Muscle layer of colon (tissue), 2 donors: ENCODE measurements around the gene CPPED1.

Experiments used
- H3K27ac ChIP-seq: one replicate; pipeline ENCODE4 v1.7.0; 2013; ENCODE audit warnings: low read depth, mild to moderate bottlenecking, low read length, moderate library complexity
- H3K27me3 ChIP-seq, 2 donors: one replicate each; pipeline ENCODE4 v1.7.0; 2013; ENCODE audit warnings: low read length in 2 of 2, mild to moderate bottlenecking in 2 of 2; ENCODE audit not compliant: insufficient read depth in 2 of 2, control insufficient read depth in 1 of 2
- H3K36me3 ChIP-seq: one replicate; pipeline ENCODE4 v1.7.0; 2013; ENCODE audit warnings: mild to moderate bottlenecking, low read length; ENCODE audit not compliant: insufficient read depth
- H3K4me1 ChIP-seq: one replicate; pipeline ENCODE4 v1.7.0; 2013; ENCODE audit warnings: mild to moderate bottlenecking, low read length; ENCODE audit not compliant: insufficient read depth
- H3K4me3 ChIP-seq, 2 donors: one replicate each; pipeline ENCODE4 v1.7.0; 2013; ENCODE audit warnings: low read length in 2 of 2, low read depth in 1 of 2, mild to moderate bottlenecking in 1 of 2, moderate library complexity in 1 of 2
- H3K9ac ChIP-seq: one replicate; pipeline ENCODE4 v1.7.0; 2013; ENCODE audit warnings: low read length
- H3K9me3 ChIP-seq: one replicate; pipeline ENCODE4 v1.7.0; 2013; ENCODE audit warnings: mild to moderate bottlenecking, low read length
- donor health status: abdominal sarcoma.
- donor health status: Adenocarcinoma of cecum.

Gene CPPED1

GRCh38 chr16:12627394-12627793, 176.3 kb downstream of the CPPED1 start:
- Histone ChIP-seq H3K9me3 (no peaks in the 10 kb centered on the region), H3K27ac (no peak overlapping the region), H3K27me3 (no peaks in the 10 kb centered on the region), H3K36me3 (no peaks in the 10 kb centered on the region), H3K4me3 (no peak overlapping the region), H3K9ac (no peak overlapping the region), H3K4me1 (no peaks in the 10 kb centered on the region)

GRCh38 chr16:12626411-12626810, 177.3 kb downstream of the CPPED1 start:
- Histone ChIP-seq H3K36me3 (no peaks in the 10 kb centered on the region), H3K9ac (no peak overlapping the region), H3K27ac (no peak overlapping the region), H3K4me3 (no peak overlapping the region), H3K27me3 (no peaks in the 10 kb centered on the region), H3K4me1 (no peaks in the 10 kb centered on the region), H3K9me3 (no peaks in the 10 kb centered on the region)

GRCh38 chr16:12625716-12626115, 178.0 kb downstream of the CPPED1 start:
- Histone ChIP-seq H3K9ac (no peak overlapping the region), H3K27ac (no peak overlapping the region), H3K27me3 (no peaks in the 10 kb centered on the region), H3K4me1 (no peaks in the 10 kb centered on the region), H3K36me3 (no peaks in the 10 kb centered on the region), H3K9me3 (no peaks in the 10 kb centered on the region), H3K4me3 (no peak overlapping the region)

GRCh38 chr16:12625068-12625467, 178.6 kb downstream of the CPPED1 start:
- Histone ChIP-seq H3K9ac (no peak overlapping the region), H3K27ac (no peak overlapping the region), H3K9me3 (no peaks in the 10 kb centered on the region), H3K36me3 (no peaks in the 10 kb centered on the region), H3K4me1 (no peaks in the 10 kb centered on the region), H3K4me3 (no peak overlapping the region), H3K27me3 (no peaks in the 10 kb centered on the region)

GRCh38 chr16:12620150-12620549, 183.5 kb downstream of the CPPED1 start:
- Histone ChIP-seq H3K36me3 (no peaks in the 10 kb centered on the region), H3K9ac (no peak overlapping the region), H3K27ac (no peak overlapping the region), H3K27me3 (no peaks in the 10 kb centered on the region), H3K4me3 (no peak overlapping the region), H3K4me1 (no peaks in the 10 kb centered on the region), H3K9me3 (no peaks in the 10 kb centered on the region)

GRCh38 chr16:12618515-12618914, 185.2 kb downstream of the CPPED1 start:
- Histone ChIP-seq H3K9me3 (no peaks in the 10 kb centered on the region), H3K36me3 (no peaks in the 10 kb centered on the region), H3K27me3 (no peaks in the 10 kb centered on the region), H3K4me1 (no peaks in the 10 kb centered on the region), H3K4me3 (no peak overlapping the region), H3K27ac (no peak overlapping the region), H3K9ac (no peak overlapping the region)

- Histone ChIP-seq H3K27ac (no peak overlapping the region), H3K36me3 (no peaks in the 10 kb centered on the region), H3K4me1 (no peaks in the 10 kb centered on the region)
Measured at GRCh38 chr16:12617401-12617819, 186.3 kb downstream of the CPPED1 start.

GRCh38 chr16:12614662-12615278, 188.9 kb downstream of the CPPED1 start:
- Histone ChIP-seq H3K9me3 (no peaks in the 10 kb centered on the region), H3K27me3 (no peaks in the 10 kb centered on the region), H3K27ac (no peak overlapping the region), H3K36me3 (no peaks in the 10 kb centered on the region), H3K4me3 (no peak overlapping the region), H3K4me1 (no peaks in the 10 kb centered on the region), H3K9ac (no peak overlapping the region)

More at GRCh38 chr16:12617401-12617819, 186.3 kb downstream of the CPPED1 start:
- Histone ChIP-seq H3K9ac (no peak overlapping the region), H3K4me3 (no peak overlapping the region), H3K27me3 (no peaks in the 10 kb centered on the region), H3K9me3 (no peaks in the 10 kb centered on the region)

GRCh38 chr16:12613992-12614661, 189.6 kb downstream of the CPPED1 start:
- no peaks in the 10 kb centered on the region for H3K9me3 ChIP-seq
- no peak overlapping the region for H3K9ac ChIP-seq
- H3K4me1 ChIP-seq = no peaks in the 10 kb centered on the region
- no peak overlapping the region for H3K4me3 ChIP-seq
- H3K36me3 ChIP-seq = no peaks in the 10 kb centered on the region
- H3K27ac ChIP-seq = no peak overlapping the region
- no peaks in the 10 kb centered on the region for H3K27me3 ChIP-seq

GRCh38 chr16:12613131-12613991, 190.3 kb downstream of the CPPED1 start:
- Histone ChIP-seq H3K27me3 (no peaks in the 10 kb centered on the region), H3K36me3 (no peaks in the 10 kb centered on the region), H3K9ac (no peak overlapping the region), H3K27ac (no peak overlapping the region), H3K4me1 (no peaks in the 10 kb centered on the region), H3K4me3 (no peak overlapping the region), H3K9me3 (no peaks in the 10 kb centered on the region)

GRCh38 chr16:12612598-12613101, 191.0 kb downstream of the CPPED1 start:
- Histone ChIP-seq H3K9me3 (no peaks in the 10 kb centered on the region), H3K4me3 (no peak overlapping the region), H3K27ac (no peak overlapping the region), H3K36me3 (no peaks in the 10 kb centered on the region), H3K9ac (no peak overlapping the region), H3K27me3 (no peaks in the 10 kb centered on the region), H3K4me1 (no peaks in the 10 kb centered on the region)
